HepG2 (cell line): Measurements from ENCODE around the gene TADA2B. TPM values are rescaled to one million over a fixed set of nuclear protein-coding genes. Genes with fewer than 3 reads are reported as not detected.
A peak's percentile ranks its signal among the peaks of the same experiment; 100 is the strongest.

Experiments
- CC2D1A ChIP-seq: sonication (generic); formaldehyde crosslinking; IDR thresholded peaks from 2 replicates; pipeline ENCODE4 v1.8.1; 2023; ENCODE audit warnings: mild to moderate bottlenecking, missing genetic modification reagents
- CENPX ChIP-seq: sonication (generic); formaldehyde crosslinking; IDR thresholded peaks from 2 replicates; pipeline ENCODE4 v1.9.0; 2021; ENCODE audit warnings: mild to moderate bottlenecking, missing genetic modification reagents, moderate library complexity
- CHD2 ChIP-seq: IDR thresholded peaks from 2 replicates; pipeline ENCODE4 v1.6.1; 2011; ENCODE audit warnings: low read depth, low read length, improper control_type of control experiment
- EED ChIP-seq: sonication (generic); formaldehyde crosslinking; IDR thresholded peaks from 2 replicates; pipeline ENCODE4 v1.5.0; 2020; ENCODE audit warnings: mild to moderate bottlenecking, missing genetic modification reagents
- KIAA2018 ChIP-seq: sonication (generic); formaldehyde crosslinking; IDR thresholded peaks from 2 replicates; pipeline ENCODE4 v1.5.0; 2020; ENCODE audit warnings: mild to moderate bottlenecking, missing genetic modification reagents, borderline replicate concordance
- MAX ChIP-seq: IDR thresholded peaks from 2 replicates; pipeline ENCODE4 v1.6.1; 2012; ENCODE audit warnings: inconsistent platforms
- NCOA1 ChIP-seq: sonication (generic); formaldehyde crosslinking; IDR thresholded peaks from 2 replicates; pipeline ENCODE4 v1.9.0; 2021; ENCODE audit warnings: missing genetic modification reagents
- NFIC ChIP-seq: IDR thresholded peaks from 2 replicates; pipeline ENCODE4 v1.6.1; 2012; ENCODE audit warnings: mild to moderate bottlenecking, low read length, inconsistent platforms
- PITX1 ChIP-seq: sonication (generic); formaldehyde crosslinking; IDR thresholded peaks from 2 replicates; pipeline ENCODE4 v1.5.1; 2020; ENCODE audit warnings: mild to moderate bottlenecking, missing genetic modification reagents
- SMARCE1 ChIP-seq: fragments of 450-650 bp; IDR thresholded peaks from 2 replicates; pipeline ENCODE4 v1.6.1; 2017; ENCODE audit warnings: borderline replicate concordance
- TAF15 ChIP-seq: fragments of 200-400 bp; formaldehyde crosslinking; IDR thresholded peaks from one replicate; pipeline ENCODE4 v1.6.1; 2018; ENCODE audit warnings: mild to moderate bottlenecking, low read depth, low read length; ENCODE audit not compliant: poor library complexity, severe bottlenecking
- TFAP4 ChIP-seq: sonication (generic); IDR thresholded peaks from 2 replicates; pipeline ENCODE4 v1.6.1; 2016; ENCODE audit warnings: low read depth, borderline replicate concordance
- TP53 ChIP-seq: sonication (generic); formaldehyde crosslinking; conservative IDR thresholded peaks from 2 replicates; pipeline ENCODE4 v1.4.0; 2020; ENCODE audit warnings: missing genetic modification reagents
- ZBTB10 ChIP-seq: sonication (generic); formaldehyde crosslinking; IDR thresholded peaks from 2 replicates; pipeline ENCODE4 v1.4.0; 2020; ENCODE audit warnings: missing genetic modification reagents, borderline replicate concordance
- ZFP1 ChIP-seq: IDR thresholded peaks from 2 replicates; pipeline ENCODE4 v1.6.1; 2016
- ZNF354B ChIP-seq: sonication (generic); formaldehyde crosslinking; IDR thresholded peaks from 2 replicates; pipeline ENCODE4 v1.8.0; 2022; ENCODE audit warnings: mild to moderate bottlenecking, missing genetic modification reagents
- ZNF44 ChIP-seq: sonication (generic); formaldehyde crosslinking; IDR thresholded peaks from 2 replicates; pipeline ENCODE4 v1.5.1; 2020; ENCODE audit warnings: mild to moderate bottlenecking, missing genetic modification reagents
- ZNF451 ChIP-seq: sonication (generic); formaldehyde crosslinking; IDR thresholded peaks from 2 replicates; pipeline ENCODE4 v1.5.0; 2020; ENCODE audit warnings: mild to moderate bottlenecking, missing genetic modification reagents
- ZSCAN29 ChIP-seq: sonication (generic); formaldehyde crosslinking; conservative IDR thresholded peaks from 2 replicates; pipeline ENCODE4 v1.4.0; 2020; ENCODE audit warnings: mild to moderate bottlenecking, missing genetic modification reagents
- polyA plus RNA-seq, 8 experiments: library from polyadenylated mRNA; depleted of rRNA in 3 of 8; stranded (reverse) in 7 of 8; unstranded in 1 of 8; fragments of >200 nt; fragmentation: Illumina TruSeq in 4 of 8; extraction: Trizol in 4 of 8; gene quantifications; 2 replicates each; pipeline versions ENCODE4 v1.2.1 to v1.2.3, GENCODE V29; 2011 to 2016; ENCODE audit warnings: low read depth in 4 of 8, missing spikeins in 1 of 8, mixed read lengths in 1 of 8; ENCODE audit not compliant: insufficient read depth in 1 of 8
- total RNA-seq, 5 experiments: library from RNA; depleted of rRNA; stranded (reverse); fragments of >200 nt; fragmentation: Illumina TruSeq; extraction: Trizol; gene quantifications; 2 replicates each; pipeline ENCODE4 v1.2.3, GENCODE V29; 2016; ENCODE audit warnings: low read depth in 1 of 5

Gene TADA2B
- total and polyA plus RNA-seq, 2 of the 13 experiments (the other 11 are each of a cell fraction or from before 2014, with no cell fraction given), result 4.6 to 8.9 TPM

GRCh38 chr4:7101692-7102515 is 58.7 kb downstream of the TADA2B start (continued):
- no peak for TF ChIP-seq KIAA2018 (CRISPR knock-in tag)
- TF ChIP-seq SMARCE1, result no peak
- no peak for TF ChIP-seq ZBTB10 (CRISPR knock-in tag)
- TF ChIP-seq TAF15, result no peak
- TF ChIP-seq CC2D1A (CRISPR knock-in tag), result no peak
- TF ChIP-seq NCOA1 (CRISPR knock-in tag), result no peak
- no peak for TF ChIP-seq EED (CRISPR knock-in tag)
- no peak for TF ChIP-seq CENPX (CRISPR knock-in tag)
- no peak for TF ChIP-seq CHD2
- peak; percentile 20; the same call in 1 of the 2 replicates for TF ChIP-seq TFAP4
- TF ChIP-seq MAX, result 0 out of 2 replicates have a peak, but pooled peaks have one; percentile 23
- no peak for TF ChIP-seq ZFP1
- TF ChIP-seq ZNF44, result no peak
- TF ChIP-seq NFIC, result no peak
- no peak for TF ChIP-seq ZNF354B (CRISPR knock-in tag)
- TF ChIP-seq TP53, result no peak
- TF ChIP-seq ZNF451, result peak; percentile 64; the same call in 1 of the 2 replicates
- TF ChIP-seq PITX1 (CRISPR knock-in tag), result peak; percentile 53; the same call in 1 of the 2 replicates
- TF ChIP-seq ZSCAN29, result no peak
